HG03378 (cell line): Measurements from ENCODE around the gene ADAM15.

Experiments used
- ATAC-seq: cut with Tn5 transposase; IDR thresholded peaks from one replicate; pipeline ENCODE4 v1.9.1; 2021; ENCODE audit warnings: mild to moderate bottlenecking, moderate library complexity; ENCODE audit not compliant: unreplicated experiment

ADAM15 gene

DNA sequence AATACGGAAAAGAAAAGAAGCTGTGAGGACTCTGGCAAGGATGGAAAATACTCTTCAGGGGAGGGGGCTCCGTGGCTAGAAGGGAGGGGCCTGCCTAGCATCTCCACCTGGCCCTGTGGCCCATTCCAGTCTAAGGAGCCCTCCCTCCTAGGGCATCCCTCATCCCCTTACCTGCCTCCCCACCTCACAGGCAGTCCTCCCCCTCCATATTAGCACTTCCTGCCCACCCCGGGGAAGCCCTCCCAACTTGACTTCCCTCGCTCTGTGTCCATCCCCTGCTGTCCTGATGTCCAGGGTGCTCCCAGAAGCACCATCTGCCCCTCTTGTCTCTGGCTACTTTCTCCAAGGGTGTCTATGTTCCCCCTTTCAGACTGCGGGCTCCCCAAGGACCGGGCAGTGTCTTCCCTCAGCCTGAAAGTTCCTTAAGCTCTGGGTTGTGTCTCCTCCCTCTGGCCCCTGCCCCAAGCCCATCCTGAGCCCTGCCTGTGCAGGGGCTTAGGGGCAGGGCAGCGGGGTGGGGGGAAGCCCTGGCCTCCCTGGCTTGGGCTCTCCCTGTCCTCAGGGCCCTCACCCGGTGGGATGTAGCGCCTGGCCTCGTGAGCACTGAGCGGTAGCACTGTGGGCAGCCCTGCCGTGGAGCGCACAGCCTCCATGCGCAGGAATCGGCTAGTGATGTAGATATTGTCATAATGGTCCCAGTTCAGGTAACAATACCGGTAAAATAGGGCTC, 21.4 kb upstream of the ADAM15 start:
- no peak for ATAC-seq

- ATAC-seq = no peak
Observed at GRCh38 chr1:155030243-155030795, 20.8 kb upstream of the ADAM15 start.

DNA sequence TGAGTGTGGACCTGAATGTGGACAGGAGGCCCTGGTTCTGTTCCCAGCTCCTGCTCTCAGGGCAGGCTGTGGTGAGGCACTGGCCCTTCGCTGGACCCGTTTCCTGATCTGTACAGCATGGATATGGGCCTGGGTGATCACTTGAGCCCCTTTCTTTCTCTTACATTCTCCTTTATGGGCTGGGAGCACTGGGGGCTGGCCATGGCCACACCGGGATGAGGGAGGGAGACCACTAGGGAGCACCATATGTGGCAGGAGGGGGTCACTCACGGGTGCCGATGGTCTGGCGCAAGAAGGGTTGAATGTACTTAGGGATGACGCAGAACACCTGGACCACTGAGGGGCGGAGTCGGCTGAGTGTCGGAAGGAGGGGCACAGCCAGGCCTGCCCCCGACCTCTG, 20.2 kb upstream of the ADAM15 start:
- ATAC-seq = no peak

- no peak for ATAC-seq
Observed at GRCh38 chr1:155032886-155033285, 18.2 kb upstream of the ADAM15 start.

- no peak for ATAC-seq
Observed at GRCh38 chr1:155033524-155033923, 17.6 kb upstream of the ADAM15 start, which contains the start of the genes DCST1 and DCST2. Gene DCST1 (plus strand): TSS chr1:155033824. CDS start chr1:155034037, 213 bp downstream. Gene DCST2 (minus strand): TSS chr1:155033781. CDS start chr1:155033701, 80 bp downstream.

GRCh38 chr1:155034318-155035208, 16.6 kb upstream of the ADAM15 start:
- ATAC-seq = no peak

- ATAC-seq = no peak
Observed at GRCh38 chr1:155035936-155036335, 15.2 kb upstream of the ADAM15 start.

DNA sequence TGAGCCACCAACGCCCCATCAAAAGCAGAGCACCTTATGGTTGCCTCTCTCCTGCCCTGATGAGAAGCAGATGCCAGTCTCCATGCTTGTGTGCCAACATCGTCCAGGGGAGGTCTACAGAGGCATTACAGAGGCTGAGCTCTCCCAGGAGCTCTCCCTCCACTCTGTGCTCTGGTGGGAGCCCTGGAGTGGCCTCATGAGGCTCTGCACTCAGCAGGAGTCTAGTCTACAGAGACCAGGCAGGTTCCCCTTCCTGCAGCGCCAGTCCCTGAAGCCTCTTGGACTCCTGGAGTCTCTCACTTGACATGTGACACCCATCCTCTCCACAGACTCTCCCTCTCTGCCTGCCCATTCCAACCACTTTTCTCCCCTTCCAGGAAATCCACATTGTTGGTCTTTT, 14.1 kb upstream of the ADAM15 start:
- ATAC-seq = no peak

DNA sequence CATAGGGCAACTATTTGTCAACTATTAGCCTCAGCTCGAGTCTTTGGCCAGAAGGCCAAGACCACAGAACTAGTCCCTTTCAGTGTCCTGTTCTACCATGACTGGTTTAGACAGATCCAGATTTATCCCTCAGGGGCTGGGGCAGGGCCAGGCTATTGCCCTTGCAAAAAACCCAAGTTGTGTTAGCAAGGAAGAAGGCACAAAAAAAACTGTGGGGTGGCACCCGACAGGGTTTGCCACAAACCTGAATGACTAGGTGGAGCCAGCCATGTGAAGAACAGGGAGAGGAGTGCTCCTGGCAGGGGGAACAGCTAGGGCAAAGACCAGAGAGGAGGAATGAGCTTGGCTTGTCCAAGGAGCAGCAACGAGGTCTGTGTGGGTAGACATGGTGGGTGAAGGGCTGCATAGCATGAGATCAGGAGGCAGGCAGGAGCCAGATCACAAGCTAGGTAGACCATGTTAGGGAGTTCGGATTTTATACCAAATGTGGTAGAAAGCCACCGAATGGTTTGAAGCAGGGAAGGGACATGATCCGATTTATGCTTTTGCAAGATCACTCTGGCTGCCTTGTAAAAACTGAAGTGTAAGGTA, 13.2 kb upstream of the ADAM15 start:
- no peak for ATAC-seq

- ATAC-seq = no peak
Observed at GRCh38 chr1:155038602-155039307, 12.4 kb upstream of the ADAM15 start.

DNA sequence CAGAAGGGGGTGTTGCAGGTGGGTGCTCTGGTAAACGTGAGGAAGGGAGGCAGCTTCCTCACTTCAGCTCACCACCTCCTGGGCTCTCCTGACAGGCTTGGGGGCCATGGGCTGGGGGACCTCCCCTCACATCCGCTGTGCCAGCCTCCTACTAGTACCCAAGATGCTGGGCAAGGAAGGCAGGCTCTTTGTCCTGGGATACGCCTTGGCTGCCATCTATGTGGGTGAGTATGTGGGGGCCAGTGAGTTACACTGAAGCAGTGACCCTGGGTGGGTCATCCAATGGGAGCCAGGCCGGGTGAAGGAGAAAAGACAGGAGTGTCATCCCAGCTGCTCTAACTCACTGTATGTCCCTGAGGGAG, 11.8 kb upstream of the ADAM15 start:
- ATAC-seq = no peak

- ATAC-seq = no peak
Observed at GRCh38 chr1:155040358-155041093, 10.6 kb upstream of the ADAM15 start.

DNA sequence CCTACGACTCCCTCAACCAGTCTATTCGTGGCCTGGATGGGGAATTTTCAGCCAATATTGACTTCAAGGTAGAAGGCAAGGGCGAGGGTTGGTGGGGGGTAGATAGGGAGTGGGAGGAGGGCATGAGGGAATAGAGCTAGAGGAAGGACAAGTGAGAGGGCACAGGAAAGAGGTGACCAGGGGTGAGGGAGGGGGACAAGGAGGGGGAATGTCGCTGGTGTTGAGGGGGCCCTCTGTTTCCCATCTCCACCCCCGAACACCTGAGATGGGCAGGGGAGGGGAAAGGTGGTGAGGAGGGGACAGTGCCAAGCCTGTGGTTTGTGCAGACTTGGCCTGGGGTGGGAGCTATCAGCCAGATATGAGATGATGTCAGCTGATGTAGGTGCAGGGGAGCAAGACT, 8.3 kb upstream of the ADAM15 start:
- ATAC-seq = no peak

DNA sequence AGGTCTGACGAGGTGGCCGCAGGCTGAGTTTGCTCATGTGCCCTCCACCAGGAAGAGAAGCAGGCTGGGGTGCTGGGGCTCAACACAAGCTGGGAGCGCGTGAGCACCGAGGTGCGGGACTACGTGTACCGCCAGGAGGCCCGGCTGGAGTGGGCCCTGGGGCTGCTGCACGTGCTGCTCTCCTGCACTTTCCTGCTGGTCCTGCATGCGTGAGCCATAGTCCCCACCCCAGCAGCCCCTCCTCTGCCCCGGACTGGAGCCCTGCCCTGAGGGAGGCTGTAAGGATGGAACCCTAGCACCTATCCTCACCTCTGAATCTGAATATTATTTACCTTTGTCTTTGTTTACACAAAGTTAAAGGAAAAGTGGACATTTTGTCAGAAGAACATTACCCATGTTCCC, 7.8 kb upstream of the ADAM15 start:
- ATAC-seq = no peak

DNA sequence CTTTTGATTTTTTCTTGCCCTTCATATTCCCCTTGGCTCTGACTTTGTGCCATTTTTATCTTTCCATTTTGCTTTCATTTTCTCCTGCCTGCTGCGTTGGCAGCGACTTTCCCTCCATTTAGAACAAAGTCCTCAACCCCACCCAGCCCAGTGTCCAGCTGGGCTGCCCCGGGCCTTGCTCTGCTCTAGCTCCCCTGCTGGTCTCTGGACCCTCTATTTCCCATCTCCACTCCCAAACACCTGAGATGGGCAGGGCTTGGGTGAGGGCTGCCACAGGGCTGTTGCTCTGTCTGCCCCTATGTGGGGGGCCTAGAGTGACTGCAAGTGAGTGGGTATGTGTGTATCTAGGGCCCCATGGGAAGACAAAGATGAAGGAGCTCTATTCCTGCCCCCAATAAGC, 7.3 kb upstream of the ADAM15 start:
- no peak for ATAC-seq

- ATAC-seq = no peak
Observed at GRCh38 chr1:155044365-155044764, 6.8 kb upstream of the ADAM15 start.

DNA sequence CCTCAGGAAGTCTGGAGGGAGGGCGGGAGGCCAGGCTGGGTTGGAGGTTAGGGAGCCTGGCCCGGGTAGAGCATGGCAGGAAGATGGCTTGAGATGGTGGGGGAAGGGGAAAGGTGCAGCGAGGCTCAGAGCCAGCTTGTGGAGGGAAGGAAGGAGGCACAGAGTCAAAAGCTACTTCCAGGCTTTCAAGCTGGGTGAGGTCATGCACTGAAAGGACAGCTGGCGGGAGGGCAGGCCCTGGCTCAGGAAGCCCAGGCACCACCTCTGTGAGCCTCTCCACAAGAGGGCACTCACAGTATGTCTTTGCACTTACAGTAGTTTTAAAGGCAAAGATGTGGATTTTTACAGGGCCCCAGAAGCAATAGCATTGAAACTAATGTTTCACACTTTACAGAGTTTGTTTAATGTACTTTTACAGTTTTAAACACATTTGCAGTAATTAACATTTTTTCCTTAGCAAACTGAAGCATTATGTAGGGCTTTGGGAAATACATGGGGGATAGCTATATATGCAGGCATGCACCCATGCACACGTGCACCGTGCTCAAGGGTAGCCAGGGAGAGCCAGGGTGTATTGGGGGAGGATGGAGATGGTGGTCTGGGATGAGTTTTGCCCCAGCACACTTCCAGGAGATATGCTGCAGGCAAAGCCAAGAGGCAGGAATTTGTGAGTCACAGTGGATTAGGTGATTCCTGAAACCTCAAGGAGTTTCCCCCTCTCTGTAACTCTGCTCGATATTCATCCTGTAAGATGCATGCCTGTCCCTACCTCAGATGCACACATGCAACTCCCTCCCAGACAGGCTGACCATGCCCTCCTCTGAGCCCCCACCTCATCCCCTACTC, 6.1 kb upstream of the ADAM15 start:
- no peak for ATAC-seq

GRCh38 chr1:155048449-155049334, 2.4 kb upstream of the ADAM15 start:
- no peak for ATAC-seq
